Iris pigment epithelial cell (primary cell): Measurements from ENCODE around the gene ZNF521.

Experiments used
- DNase-seq: peaks from one replicate; pipeline ENCODE4 v3.0.0-alpha.2; 2011; ENCODE audit warnings: low read depth

ZNF521 gene

GRCh38 chr18:25075783-25076182 lies 276.2 kb downstream of the ZNF521 start:
- no peak for DNase-seq

- DNase-seq = no peak
Observed at GRCh38 chr18:25075331-25075730, 276.6 kb downstream of the ZNF521 start.

- DNase-seq = no peak
Observed at GRCh38 chr18:25074925-25075324, 277.0 kb downstream of the ZNF521 start.

- DNase-seq = no peak
Observed at GRCh38 chr18:25072205-25072604, 279.8 kb downstream of the ZNF521 start.

GRCh38 chr18:25067275-25068025 lies 284.5 kb downstream of the ZNF521 start:
- DNase-seq = no peak

GRCh38 chr18:25066516-25066915 lies 285.4 kb downstream of the ZNF521 start:
- DNase-seq = no peak

GRCh38 chr18:25062720-25063119 lies 289.2 kb downstream of the ZNF521 start:
- no peak for DNase-seq

- no peak for DNase-seq
Observed at GRCh38 chr18:25061395-25061794, 290.6 kb downstream of the ZNF521 start.

GRCh38 chr18:25058521-25058920 lies 293.4 kb downstream of the ZNF521 start:
- DNase-seq = no peak

GRCh38 chr18:25057491-25058050 lies 294.4 kb downstream of the ZNF521 start:
- DNase-seq = no peak

GRCh38 chr18:25056429-25056828 lies 295.5 kb downstream of the ZNF521 start:
- no peak for DNase-seq

GRCh38 chr18:25055076-25055475 lies 296.9 kb downstream of the ZNF521 start:
- DNase-seq = no peak

- no peak for DNase-seq
Observed at GRCh38 chr18:25053466-25053865, 298.5 kb downstream of the ZNF521 start.

GRCh38 chr18:25052511-25052921 lies 299.4 kb downstream of the ZNF521 start:
- DNase-seq = no peak

GRCh38 chr18:25050605-25051004 lies 301.4 kb downstream of the ZNF521 start:
- no peak for DNase-seq

- no peak for DNase-seq
Observed at GRCh38 chr18:25047983-25048382, 304.0 kb downstream of the ZNF521 start.

- no peak for DNase-seq
Observed at GRCh38 chr18:25047421-25047820, 304.5 kb downstream of the ZNF521 start.

GRCh38 chr18:25044694-25045093 lies 307.3 kb downstream of the ZNF521 start:
- no peak for DNase-seq

GRCh38 chr18:25043104-25043503 lies 308.9 kb downstream of the ZNF521 start:
- DNase-seq = no peak

GRCh38 chr18:25042641-25043051 lies 309.3 kb downstream of the ZNF521 start:
- no peak for DNase-seq

GRCh38 chr18:25039781-25040180 lies 312.2 kb downstream of the ZNF521 start:
- no peak for DNase-seq

- DNase-seq = no peak
Observed at GRCh38 chr18:25038261-25038660, 313.7 kb downstream of the ZNF521 start.

GRCh38 chr18:25033747-25034471 lies 318.1 kb downstream of the ZNF521 start:
- DNase-seq = no peak
